GM18498 (cell line): ENCODE measurements around the gene CDC37L1.
"Not testable (repeated sequence)": the region's sequence is repeated elsewhere in the genome, so short reads cannot be mapped to it uniquely, and the experiment has no call there.

Experiments used
- ATAC-seq: cut with Tn5 transposase; IDR thresholded peaks from one replicate; pipeline ENCODE4 v1.9.1; 2021; ENCODE audit warnings: mild to moderate bottlenecking, moderate library complexity; ENCODE audit not compliant: unreplicated experiment

The CDC37L1 gene

DNA sequence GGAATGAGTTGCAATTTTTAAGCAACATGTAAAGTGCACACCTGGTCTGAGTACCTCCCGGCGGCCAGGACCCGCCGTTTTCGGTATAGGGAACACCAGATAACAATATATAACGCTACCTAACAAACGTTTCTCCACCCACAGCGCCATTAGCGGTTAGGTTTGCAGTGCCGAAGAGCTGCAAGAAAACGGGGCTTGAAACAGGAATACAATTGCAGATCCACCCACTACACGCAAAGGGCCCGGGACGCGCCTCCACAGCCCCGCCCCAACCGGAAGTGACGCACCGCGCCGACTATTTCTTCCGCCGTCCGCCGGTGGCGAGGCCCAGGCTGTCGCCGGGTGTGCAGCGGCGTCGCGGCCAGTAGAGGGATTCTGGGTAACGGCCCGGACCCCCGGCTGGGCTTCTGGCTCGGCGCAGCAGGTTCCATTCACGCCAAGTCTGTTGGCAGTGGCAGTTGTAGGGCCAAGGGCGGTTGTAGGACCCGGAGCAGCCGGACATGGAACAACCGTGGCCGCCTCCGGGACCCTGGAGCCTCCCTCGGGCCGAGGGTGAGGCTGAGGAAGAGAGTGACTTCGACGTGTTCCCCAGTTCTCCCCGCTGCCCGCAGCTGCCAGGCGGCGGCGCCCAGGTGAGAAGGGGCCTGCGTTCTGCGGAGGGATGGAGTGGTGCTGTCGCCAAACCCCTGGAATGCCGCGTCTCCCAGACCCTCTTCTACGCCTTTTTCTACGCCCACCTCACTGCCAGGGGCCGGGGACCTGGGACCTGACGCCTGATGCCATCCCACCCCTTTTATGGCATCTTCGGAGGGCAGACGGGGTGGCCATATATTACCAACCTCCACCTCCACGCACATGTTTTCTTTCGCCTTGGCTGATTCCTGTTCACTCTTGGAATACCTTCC, at the start of gene CDC37L1:
Gene CDC37L1, plus strand, starts transcription at position 302 of the 905 bp plus-strand sequence. Its CDS starts 199 bp downstream, at position 501.
- peak; percentile 98 for ATAC-seq

GRCh38 chr9:4630836-4631235, 48.5 kb upstream of the CDC37L1 start:
- no peak for ATAC-seq

GRCh38 chr9:4638968-4639367, 40.4 kb upstream of the CDC37L1 start:
- no peak for ATAC-seq

DNA sequence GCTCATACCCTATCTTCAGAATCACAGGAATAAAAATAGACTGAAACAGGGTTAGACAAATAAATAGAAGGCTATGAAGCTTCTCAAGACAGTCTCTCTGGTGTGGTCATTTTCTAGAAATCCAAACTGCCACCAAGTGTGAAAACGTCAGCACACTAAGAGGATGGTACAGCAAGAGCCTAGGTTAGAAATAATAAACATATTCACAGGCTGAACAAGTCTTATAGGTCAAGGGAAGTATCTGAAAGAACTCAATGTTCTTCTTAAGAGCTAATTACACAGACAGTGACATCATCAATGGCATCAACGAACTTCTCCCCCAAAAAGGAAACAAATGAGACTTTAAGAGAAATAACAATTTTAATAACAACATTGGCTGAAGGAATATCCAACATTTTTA, 39.9 kb upstream of the CDC37L1 start:
- ATAC-seq: no peak

DNA sequence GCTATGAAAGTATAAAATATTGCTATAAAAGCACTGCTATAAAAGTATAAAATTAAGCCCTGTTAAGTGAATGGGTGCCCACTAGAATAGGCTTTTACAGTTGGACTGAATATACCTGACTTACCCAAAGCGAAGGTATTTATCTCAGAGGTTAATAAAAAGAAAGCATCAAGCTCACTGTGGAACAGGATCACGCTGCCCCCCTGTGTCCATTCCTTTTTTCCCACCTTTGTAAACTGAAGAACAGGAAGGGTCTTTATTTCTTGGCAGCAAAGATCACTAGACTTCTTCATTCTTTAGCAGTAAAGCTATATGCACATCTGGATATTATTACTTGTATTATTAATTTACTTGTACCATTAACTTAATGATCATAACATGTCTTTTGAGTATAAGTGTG, 39.3 kb upstream of the CDC37L1 start:
- ATAC-seq: no peak

DNA sequence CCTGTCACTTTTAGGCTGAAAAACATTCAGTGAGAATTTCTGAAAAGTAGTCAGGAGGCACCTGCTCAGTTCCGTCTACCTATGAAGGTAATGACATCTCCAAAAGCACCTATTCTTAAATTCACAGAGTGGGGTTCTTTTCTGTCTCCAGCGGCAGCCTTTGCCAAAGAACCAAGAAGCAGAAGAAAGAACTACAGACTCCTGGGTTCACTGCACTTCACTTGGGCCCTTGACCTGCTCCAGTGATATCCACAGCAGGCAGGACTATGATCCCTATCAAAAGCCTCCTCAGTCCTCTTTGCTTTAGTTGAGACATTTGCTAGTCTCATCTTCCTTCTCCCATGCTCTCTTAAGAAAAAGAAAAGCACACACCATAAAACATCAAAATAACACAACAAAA, 37.0 kb upstream of the CDC37L1 start:
- no peak for ATAC-seq

DNA sequence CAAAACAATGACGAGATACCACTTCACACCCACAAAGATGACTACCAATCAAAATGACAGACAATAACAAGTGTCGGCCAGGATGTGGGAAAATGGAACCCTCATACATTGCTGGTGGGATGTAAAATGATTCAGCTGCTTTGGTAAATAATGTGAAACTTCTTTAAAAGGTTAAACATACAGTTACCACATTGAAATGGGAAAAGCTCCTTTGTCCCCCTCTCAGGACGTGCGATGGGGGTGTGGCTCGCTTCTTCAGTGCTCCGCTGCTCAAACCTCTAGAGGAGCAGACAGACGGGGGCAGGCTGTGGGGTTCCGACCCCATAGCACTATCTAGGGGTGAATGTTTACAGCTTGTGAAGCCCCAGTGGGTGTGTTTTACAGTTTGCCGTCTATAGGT, 25.3 kb upstream of the CDC37L1 start:
- ATAC-seq: no peak

DNA sequence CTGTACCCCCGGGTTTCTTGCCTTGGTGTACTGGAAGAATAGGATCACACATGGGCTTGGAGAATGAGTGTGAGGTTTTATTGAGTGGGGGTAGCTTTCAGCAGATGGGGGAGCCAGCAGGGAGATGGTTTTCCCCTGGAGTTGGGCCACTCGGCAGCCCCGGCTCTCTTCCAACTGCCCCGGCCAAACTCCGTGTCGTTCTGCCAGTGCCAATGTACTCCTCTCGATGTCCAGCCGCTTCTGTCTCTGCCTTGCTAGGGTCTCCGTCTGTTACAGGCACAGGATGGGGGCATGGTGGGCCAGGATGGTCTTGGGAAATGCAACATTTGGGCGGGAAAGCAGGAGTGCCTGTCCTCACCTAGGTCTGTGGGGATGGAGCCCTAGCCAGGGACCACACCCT, 24.8 kb upstream of the CDC37L1 start:
- no peak for ATAC-seq

DNA sequence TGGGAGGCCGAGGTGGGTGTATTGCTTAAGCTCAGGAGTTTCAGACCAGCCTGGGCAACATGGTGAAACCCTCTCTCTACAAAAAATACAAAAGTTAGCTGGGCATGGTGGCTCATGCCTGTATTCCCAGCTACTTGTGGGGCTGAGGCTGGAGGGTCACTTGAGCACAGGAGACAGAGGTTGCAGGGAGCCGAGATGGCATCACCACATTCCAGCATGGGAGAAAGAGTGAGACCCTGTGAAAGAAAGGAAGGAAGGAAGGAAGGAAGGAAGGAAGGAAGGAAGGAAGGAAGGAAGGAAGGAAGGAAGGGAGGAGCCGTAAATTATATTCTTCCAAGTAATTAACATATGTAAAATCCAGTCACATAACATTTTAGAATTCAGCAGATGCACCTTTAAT, 23.2 kb upstream of the CDC37L1 start:
- ATAC-seq: not testable (repeated sequence)

DNA sequence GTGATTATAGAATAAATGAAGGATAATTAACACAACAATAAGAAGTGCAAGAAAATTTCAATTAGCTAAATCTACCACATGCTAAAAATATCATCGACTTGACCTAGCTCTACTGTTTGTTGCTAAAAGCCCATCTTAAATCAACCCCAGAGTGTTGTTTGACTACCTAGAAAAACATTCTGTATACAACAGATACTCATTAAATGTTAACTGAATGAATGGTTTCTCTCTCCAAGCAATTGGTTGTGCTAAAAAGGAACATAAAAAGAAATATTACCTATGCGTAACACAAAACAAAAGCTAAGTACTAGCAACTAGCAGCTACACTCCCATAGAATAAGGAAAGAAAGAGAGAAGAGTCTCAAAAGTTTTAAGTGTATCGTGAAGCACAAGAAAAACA, 22.7 kb upstream of the CDC37L1 start:
- ATAC-seq: no peak

- ATAC-seq: no peak
Observed at GRCh38 chr9:4657426-4658159, 21.8 kb upstream of the CDC37L1 start.

DNA sequence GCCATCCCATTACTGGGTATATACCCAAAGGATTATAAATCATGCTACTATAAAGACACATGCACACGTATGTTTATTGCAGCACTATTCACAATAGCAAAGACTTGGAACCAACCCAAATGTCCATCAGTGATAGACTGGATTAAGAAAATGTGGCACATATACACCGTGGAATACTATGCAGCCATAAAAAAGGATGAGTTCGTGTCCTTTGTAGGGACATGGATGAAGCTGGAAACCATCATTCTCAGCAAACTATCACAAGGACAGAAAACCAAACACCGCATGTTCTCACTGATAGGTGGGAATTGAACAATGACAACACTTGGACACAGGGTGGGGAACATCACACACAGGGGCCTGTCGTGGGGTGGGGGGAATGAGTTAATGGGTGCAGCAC, 18.7 kb upstream of the CDC37L1 start:
- ATAC-seq: not testable (repeated sequence)

DNA sequence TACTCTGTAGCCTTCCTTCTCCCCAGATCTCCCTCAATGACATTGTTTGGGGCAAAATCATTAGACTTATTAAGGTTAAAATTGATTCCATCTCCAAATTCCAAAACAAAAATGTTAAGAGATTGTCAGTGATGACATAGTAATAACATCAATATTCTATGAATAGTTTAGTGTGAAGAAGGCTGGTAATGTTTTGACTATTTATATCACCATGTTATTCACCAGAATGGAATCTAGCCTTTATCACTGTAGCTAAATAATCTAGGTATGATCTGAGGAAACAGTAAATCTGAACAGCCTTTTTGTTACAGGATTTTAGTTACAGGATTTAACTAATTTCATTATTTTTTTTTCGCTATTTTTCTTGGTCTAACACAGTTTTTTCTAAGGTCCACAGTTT, 18.2 kb upstream of the CDC37L1 start:
- no peak for ATAC-seq

- no peak for ATAC-seq
Observed at GRCh38 chr9:4661611-4662010, 17.8 kb upstream of the CDC37L1 start.

DNA sequence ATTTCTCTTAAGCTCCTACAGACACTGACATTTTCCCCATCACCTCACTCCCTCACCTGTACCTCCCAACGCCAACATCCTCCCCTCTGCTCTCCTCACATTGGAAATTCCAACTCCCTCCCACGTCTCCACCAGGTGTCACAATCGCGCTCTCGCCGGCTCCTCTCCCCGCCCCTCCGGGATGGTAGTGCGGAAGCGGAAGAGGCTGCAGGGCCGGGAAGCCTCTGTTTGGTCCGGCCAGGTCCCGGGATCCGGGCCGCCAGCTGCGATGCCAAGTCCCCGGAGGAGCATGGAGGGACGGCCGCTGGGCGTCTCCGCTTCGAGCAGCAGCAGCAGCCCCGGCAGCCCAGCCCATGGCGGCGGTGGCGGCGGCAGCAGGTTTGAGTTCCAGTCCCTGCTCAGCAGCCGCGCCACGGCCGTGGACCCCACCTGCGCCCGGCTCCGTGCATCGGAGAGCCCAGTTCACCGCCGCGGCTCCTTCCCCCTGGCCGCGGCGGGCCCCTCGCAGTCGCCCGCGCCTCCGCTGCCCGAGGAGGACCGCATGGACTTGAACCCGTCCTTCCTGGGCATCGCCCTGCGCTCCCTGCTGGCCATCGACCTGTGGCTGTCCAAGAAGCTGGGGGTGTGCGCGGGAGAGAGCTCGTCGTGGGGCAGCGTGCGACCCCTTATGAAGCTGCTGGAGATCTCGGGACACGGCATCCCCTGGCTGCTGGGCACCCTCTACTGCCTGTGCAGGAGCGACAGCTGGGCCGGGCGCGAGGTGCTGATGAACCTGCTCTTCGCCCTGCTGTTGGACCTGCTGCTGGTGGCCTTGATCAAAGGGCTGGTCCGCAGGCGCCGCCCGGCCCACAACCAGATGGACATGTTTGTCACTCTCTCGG, 17.0 kb upstream of the CDC37L1 start, which contains the start of gene PLPP6:
Gene PLPP6, plus strand, starts transcription at position 187 of the 881 bp plus-strand sequence. Its CDS starts 82 bp downstream, at position 269.
- ATAC-seq: peak; percentile 84

DNA sequence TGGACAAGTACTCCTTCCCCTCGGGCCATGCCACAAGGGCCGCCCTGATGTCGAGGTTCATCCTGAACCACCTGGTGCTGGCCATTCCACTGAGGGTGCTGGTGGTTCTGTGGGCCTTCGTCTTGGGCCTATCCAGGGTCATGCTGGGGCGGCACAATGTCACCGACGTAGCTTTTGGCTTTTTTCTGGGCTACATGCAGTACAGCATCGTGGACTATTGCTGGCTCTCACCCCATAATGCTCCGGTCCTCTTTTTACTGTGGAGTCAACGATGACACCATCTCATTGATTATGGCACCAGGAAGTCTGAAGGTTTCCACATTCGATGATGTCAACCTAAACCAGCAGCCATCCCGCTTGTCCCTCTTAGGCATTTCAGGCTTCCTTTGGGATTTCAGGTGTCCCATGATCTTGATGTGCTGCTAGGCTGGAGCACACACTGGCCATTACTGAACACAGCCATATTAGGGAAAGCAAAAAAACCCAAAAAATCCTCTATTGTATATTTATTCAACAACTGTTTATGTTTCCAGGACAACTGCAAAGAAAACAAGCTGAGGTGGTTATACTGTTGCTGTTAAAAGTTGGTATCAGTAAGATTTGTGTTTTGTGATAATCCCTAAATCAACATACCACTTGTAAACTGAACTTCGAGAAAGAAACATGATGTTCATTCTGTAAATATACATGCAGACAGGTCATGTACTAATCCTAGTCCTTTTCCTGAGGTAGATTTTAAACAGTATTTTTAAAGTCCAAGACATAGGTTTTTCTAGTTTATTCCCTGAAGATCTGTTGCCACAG, 16.2 kb upstream of the CDC37L1 start:
- ATAC-seq: peak; percentile 7

- ATAC-seq: no peak
Observed at GRCh38 chr9:4663956-4664355, 15.4 kb upstream of the CDC37L1 start.

GRCh38 chr9:4665357-4665756, 14.0 kb upstream of the CDC37L1 start:
- ATAC-seq: no peak

DNA sequence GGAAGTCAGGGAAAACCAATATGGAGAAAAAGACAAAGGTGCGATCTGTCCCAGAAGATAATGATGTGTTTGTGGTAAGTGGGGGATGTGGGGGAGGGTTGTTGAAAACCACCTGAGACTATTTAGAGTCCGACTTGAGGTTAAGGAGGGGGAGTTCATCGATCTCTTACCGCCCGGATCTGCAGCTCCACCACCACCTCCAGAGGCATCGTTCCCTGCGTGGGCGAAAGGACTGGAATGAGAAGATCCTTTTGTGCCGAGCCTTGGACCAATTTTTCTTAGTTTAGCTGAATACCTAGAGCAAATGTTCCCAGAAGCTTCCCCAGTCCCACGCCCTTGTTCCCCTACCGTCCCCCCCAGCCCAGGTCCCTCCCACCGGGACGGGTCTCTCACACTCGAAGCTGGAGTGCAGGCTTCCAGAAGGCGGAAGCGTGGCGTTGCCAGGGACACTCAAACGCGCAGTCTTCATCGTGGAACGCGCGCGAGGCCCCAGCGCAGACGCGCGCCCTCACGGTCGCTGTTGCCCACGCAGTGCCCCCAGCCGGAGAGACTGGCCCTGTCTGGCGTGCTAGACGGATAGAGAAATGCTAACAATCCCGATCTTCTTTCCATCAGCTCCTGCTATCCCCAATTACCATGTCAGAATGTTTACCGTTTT, 13.2 kb upstream of the CDC37L1 start, which contains the start of gene SPATA6L:
Gene SPATA6L, minus strand, starts transcription at position 439 of the 658 bp plus-strand sequence. Its CDS starts 230 bp downstream, at position 209.
- peak; percentile 35 for ATAC-seq
